ENCODE data around the gene ATP1B3.

ATP1B3 gene

GRCh38 chr3:141851411-141851810, 25.0 kb upstream of the ATP1B3 start:
- TF ChIP-seq, protein P1, sequence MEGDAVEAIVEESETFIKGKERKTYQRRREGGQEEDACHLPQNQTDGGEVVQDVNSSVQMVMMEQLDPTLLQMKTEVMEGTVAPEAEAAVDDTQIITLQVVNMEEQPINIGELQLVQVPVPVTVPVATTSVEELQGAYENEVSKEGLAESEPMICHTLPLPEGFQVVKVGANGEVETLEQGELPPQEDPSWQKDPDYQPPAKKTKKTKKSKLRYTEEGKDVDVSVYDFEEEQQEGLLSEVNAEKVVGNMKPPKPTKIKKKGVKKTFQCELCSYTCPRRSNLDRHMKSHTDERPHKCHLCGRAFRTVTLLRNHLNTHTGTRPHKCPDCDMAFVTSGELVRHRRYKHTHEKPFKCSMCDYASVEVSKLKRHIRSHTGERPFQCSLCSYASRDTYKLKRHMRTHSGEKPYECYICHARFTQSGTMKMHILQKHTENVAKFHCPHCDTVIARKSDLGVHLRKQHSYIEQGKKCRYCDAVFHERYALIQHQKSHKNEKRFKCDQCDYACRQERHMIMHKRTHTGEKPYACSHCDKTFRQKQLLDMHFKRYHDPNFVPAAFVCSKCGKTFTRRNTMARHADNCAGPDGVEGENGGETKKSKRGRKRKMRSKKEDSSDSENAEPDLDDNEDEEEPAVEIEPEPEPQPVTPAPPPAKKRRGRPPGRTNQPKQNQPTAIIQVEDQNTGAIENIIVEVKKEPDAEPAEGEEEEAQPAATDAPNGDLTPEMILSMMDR (conservative IDR thresholded peaks at IDR 0.05): no peak
- H3K27ac ChIP-seq: no peak overlapping the region

GRCh38 chr3:141853081-141853601, 23.3 kb upstream of the ATP1B3 start:
- TF ChIP-seq, protein P1 (conservative IDR thresholded peaks at IDR 0.05): no peak
- H3K27ac ChIP-seq: no peak overlapping the region

GRCh38 chr3:141853629-141854168, 22.7 kb upstream of the ATP1B3 start:
- H3K27ac ChIP-seq: no peak overlapping the region

GRCh38 chr3:141854599-141854998, 21.8 kb upstream of the ATP1B3 start:
- TF ChIP-seq, protein P1 (conservative IDR thresholded peaks at IDR 0.05): no peak
- H3K27ac ChIP-seq: no peak overlapping the region

More at GRCh38 chr3:141853629-141854168, 22.7 kb upstream of the ATP1B3 start:
- TF ChIP-seq, protein P1 (conservative IDR thresholded peaks at IDR 0.05): no peak

GRCh38 chr3:141858312-141858711, 18.1 kb upstream of the ATP1B3 start:
- no peak overlapping the region for H3K27ac ChIP-seq

GRCh38 chr3:141859651-141860050, 16.8 kb upstream of the ATP1B3 start:
- TF ChIP-seq, protein P1 (conservative IDR thresholded peaks at IDR 0.05): no peak
- H3K27ac ChIP-seq: peak overlapping the region; percentile 77; the same call in 1 of the 2 replicates

More at GRCh38 chr3:141858312-141858711, 18.1 kb upstream of the ATP1B3 start:
- TF ChIP-seq, protein P1 (conservative IDR thresholded peaks at IDR 0.05): no peak

DNA sequence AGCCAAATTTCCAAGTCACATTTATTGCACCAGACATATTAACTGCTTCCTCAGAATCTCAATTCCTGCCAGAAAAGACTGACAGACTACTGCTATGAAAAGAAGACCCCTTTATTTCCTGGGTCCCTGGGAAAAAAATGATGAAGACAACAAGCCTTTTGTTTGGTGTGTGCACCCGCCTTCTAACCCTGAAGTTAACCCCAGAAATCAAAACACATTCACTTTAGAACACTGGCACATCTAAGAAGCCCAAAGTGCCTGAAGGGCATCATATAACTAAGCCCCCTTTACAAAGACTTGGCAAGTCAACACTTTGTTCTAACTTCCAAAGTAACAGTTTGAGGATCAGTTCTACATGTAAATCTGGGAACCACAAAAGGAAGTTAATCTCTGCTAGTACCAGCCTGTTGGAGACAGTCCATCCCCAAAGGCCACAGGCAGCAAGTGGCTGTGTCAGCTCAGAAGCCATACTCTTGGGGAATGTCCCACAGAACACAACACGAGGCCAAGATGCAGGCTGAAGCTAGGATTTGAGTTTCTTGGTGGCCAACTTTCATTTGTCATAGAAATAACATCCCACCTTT, 16.3 kb upstream of the ATP1B3 start:
- TF ChIP-seq, protein P1 (conservative IDR thresholded peaks at IDR 0.05): no peak
- H3K27ac ChIP-seq: peak overlapping the region; percentile 77
